H7 (cell line): ENCODE measurements around the gene DDX42. TPM values are rescaled to one million over a fixed set of nuclear protein-coding genes. Genes with fewer than 3 reads are reported as not detected.
"Not testable (repeated sequence)": the region's sequence is repeated elsewhere in the genome, so short reads cannot be mapped to it uniquely, and the experiment has no call there.

Experiments used
- DNase-seq: peaks from one replicate; pipeline ENCODE4 v3.0.0; 2012
- H3K27me3 ChIP-seq: 2 replicates; pipeline ENCODE4 v1.6.0; 2011; ENCODE audit warnings: mild to moderate bottlenecking, low read length; ENCODE audit not compliant: control insufficient read depth, insufficient read depth
- H3K36me3 ChIP-seq: replicated peaks from 2 replicates; pipeline ENCODE4 v1.5.1; 2011; ENCODE audit warnings: low read length; ENCODE audit not compliant: control insufficient read depth, insufficient read depth
- H3K4me3 ChIP-seq: 2 replicates; pipeline ENCODE4 v1.5.1; 2011; ENCODE audit warnings: low read depth, mild to moderate bottlenecking, control low read depth, low read length, moderate library complexity; ENCODE audit not compliant: insufficient read depth
- total RNA-seq: library from RNA; depleted of rRNA; stranded (reverse); fragments of >200 nt; shearing (Covaris generic); gene quantifications from 2 replicates; pipeline ENCODE4 v1.2.3, GENCODE V29; 2014; rRNA removed

Gene DDX42
- total RNA-seq, 1 experiment from 2014 or later, result 34.5 TPM

DNA sequence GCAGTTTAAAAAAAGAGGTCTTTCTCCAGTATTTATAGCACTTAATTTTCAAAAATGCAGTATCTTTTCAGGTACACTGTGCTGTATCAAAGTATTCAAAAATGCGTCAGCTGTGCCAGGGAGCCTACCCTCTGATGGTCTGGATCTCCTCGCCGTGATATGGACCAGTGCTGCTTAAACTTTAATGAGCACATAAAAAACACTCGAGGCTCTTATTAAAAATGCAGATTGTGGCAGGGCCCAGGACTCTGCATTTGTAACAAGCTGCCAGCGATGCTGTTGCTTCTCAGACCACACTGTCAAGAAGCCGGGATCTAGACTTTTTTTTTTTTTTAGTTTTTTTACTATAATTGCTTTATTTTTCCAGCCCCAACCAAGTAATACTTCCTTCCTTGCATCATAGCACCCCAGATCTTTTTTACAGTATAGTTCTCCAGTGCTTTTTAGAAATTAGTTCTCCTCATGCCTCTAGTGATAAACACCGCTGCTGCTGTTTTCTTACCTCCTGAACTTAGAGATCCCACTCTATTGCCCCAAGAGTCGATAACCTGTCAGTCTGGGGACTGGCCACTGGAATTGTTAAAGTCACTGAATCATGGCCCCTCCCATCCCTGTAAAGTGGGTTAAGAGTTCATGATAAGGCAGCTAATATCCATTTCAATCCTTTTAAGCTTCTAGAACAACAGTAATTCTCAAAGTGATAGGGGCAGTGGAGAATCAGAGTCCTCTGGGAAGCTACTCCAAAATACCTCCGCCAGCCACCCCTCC is 70.1 kb downstream of the DDX42 start:
- Histone ChIP-seq H3K27me3 (peaks cover 12% of the 10 kb centered on the region), H3K4me3 (no peak overlapping the region; the same call in 1 of the 2 replicates)

GRCh38 chr17:63845509-63845908 is 71.5 kb downstream of the DDX42 start:
- DNase-seq, result peak; percentile 1
- H3K27me3 ChIP-seq, result peaks cover 18% of the 10 kb centered on the region
- H3K4me3 ChIP-seq, result no peak overlapping the region

More for the DNA sequence above, 70.1 kb downstream of the DDX42 start:
- H3K36me3 ChIP-seq, result no peaks in the 10 kb centered on the region
- DNase-seq, result no peak

DNA sequence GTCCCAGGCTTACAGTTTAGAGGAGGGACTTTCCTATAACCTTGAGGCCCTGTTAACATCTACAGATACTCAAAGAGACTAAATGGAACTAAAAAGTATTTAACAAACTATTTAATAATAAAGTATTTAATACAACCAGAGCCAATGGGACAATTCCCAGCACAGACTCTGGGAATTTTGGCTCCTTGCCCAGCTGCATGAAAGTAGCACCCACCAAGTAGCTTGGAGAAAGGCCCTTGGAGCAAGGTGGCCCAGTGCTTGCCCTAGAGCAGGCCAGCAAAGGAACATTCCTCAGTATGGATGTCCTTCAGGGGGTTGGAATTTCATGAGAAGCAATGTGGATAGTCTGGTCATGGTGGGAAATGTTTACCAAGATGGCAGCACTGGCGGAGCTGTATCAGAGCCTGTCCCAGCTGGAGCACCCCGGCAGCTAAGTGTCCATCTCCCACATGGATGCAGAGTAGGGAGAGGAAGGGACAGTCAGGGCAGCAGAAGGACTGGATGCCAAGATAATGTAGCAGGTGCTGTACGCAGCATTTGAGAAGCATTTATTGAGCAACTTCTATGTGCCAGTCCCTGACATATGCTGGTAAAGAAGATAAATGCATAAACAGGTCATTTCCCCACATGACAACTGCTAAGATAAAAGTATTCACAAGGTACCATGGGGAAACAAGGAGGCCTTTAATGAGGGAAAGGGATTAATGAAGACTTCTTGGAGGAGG is 73.7 kb downstream of the DDX42 start:
- H3K36me3 ChIP-seq, result no peaks in the 10 kb centered on the region
- DNase-seq, result no peak

More at GRCh38 chr17:63845509-63845908, 71.5 kb downstream of the DDX42 start:
- H3K36me3 ChIP-seq, result no peaks in the 10 kb centered on the region

DNA sequence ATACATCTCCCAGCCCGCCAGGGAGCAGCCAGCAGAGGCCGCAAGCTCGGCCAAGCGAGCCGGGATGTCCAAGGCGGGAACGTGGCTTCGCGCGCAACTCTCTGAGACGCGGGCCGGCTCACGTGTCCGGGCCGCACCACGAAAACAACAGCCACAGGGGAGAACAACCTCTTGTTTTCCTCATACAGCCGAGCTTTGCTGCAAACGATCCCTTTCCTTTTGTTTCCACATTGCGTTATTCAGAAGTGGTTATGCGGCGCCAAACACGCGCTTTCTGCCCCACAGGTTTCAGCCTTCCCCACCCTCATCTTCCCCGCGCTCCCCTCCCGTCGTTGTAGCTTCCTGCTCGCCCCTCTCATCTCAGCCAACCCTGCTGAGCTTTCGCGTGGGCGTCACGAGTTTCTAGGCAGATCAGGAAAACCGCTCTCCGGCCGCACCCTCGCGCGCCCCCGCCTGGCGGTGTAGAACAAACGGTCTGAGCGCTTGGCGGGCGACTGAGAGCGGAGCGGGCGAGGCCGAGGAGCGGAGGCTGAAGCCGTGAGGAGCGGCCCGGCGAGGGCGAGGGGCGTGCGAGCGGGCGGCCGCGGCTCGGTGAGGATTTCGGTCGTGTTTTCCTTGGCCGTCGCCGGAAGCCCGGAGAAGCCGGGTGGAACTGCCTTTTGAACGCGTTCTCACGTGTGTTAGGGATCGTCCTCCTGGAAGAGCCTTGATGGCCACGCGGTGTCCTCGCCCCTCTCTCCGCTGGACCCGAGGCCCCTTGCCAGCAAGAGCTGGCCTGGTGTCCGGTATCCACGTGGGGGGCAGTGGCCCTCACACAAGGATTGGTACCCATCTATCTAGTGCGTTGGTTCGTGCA is 75.1 kb downstream of the DDX42 start:
- Histone ChIP-seq H3K36me3 (no peaks in the 10 kb centered on the region), H3K4me3 (peak overlapping the region; percentile 25), H3K27me3 (peaks cover 18% of the 10 kb centered on the region)
- DNase-seq, result peak; percentile 98

More for the DNA sequence above, 73.7 kb downstream of the DDX42 start:
- peaks cover 18% of the 10 kb centered on the region for H3K27me3 ChIP-seq
- H3K4me3 ChIP-seq, result no peak overlapping the region

DNA sequence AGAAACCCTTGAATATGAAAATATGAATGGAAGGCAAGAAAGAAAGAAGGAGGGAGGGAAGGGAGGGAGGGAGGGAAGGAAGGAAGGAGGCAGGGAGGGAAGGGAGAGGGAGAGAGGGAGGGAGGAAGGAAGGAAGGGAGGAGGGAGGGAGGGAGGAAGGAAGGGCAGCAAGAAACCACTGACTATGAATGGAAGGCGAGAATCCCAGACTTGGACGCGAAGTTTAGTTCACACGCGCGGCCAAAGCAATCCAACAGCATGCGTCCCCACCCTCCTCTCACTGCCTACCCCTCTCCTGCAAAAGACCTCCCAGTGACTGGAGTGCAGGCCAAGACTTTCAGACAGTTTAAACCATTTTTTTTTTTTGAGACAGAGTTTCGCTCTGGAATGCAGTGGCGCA is 76.4 kb downstream of the DDX42 start:
- no peaks in the 10 kb centered on the region for H3K36me3 ChIP-seq
- H3K27me3 ChIP-seq, result peaks cover 18% of the 10 kb centered on the region
- H3K4me3 ChIP-seq, result no peak overlapping the region
- no peak for DNase-seq

DNA sequence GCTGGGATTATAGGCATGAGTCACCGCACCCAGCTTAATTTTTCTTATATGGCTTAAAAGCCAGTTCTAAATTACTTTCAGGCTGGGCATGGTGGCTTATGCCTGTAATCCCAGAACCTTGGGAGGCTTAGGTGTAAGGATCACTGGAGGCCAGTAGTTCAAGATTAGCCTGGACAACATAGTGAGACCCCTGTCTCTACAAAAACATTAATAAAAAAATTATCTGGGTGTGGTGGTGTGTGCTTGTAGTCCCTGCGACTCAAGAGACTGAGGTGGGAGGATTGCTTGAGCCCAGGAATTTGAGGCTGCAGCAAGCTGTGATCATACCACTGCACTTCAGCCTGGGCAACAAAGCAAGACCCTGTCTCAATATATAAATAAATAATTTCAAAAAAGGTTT is 79.3 kb downstream of the DDX42 start:
- H3K27me3 ChIP-seq, result peaks cover 12% of the 10 kb centered on the region
- no peak for DNase-seq
- no peaks in the 10 kb centered on the region for H3K36me3 ChIP-seq
- H3K4me3 ChIP-seq, result no peak overlapping the region

DNA sequence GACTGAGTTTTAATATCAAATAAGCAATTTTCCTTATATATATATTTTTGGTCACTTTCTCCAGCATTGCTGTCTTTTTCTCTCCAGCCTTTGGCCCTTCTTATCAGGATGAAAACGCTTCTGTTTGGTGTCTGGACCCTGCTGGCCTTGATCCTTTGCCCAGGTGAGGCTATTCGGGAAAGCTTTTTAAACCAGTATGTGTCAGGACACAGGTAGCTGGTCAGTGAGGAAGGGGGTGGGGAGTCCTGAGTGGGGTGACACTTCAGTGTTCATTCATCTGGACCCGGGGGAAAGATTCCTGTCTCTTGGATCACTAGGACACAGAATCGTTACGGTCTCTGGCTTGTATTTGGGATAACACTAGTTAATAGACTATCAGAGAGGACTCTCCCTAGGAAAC is 80.7 kb downstream of the DDX42 start:
- DNase-seq, result no peak
- H3K4me3 ChIP-seq, result no peak overlapping the region
- no peaks in the 10 kb centered on the region for H3K36me3 ChIP-seq
- H3K27me3 ChIP-seq, result peaks cover 5% of the 10 kb centered on the region; the same call in 1 of the 2 replicates

DNA sequence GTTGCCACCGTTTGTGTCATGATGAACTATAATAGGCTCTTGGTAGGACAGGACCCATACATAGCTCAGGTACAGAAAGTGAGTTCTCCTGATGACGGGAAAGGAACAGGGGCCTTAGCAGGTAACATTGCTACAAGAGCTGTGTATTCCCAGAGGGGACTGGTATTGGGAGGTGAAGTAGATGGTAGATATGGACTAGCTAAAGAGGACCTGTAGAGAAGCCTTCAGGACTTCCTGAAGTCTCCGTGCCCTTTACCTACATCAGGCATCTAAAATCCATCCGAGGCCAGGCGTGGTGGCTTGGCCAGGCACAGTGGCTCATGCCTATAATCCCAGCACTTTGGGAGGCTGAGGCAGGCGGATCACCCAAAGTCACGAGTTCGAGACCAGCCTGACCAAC is 81.2 kb downstream of the DDX42 start:
- no peak overlapping the region for H3K4me3 ChIP-seq
- no peaks in the 10 kb centered on the region for H3K36me3 ChIP-seq
- DNase-seq, result no peak
- peaks cover 4% of the 10 kb centered on the region; the same call in 1 of the 2 replicates for H3K27me3 ChIP-seq

GRCh38 chr17:63856425-63856824 is 82.5 kb downstream of the DDX42 start:
- not testable (repeated sequence) for DNase-seq, H3K27me3 ChIP-seq, H3K36me3 ChIP-seq, H3K4me3 ChIP-seq

DNA sequence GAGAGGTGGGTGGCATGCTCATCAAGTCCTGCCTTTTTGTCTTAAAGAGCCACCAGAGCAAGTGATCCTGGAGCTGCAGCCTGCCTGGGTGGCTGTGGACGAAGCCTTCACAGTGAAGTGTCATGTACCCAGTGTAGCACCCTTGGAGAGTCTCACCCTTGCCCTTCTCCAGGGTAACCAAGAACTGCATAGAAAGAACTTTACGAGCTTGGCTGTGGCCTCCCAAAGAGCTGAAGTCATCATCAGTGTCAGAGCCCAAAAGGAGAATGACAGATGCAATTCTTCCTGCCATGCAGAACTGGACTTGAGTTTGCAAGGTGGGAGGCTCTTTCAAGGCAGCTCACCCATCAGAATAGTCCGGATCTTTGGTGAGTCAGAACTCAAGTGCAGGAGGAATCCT is 85.3 kb downstream of the DDX42 start:
- no peak for DNase-seq
- Histone ChIP-seq H3K36me3 (no peaks in the 10 kb centered on the region), H3K4me3 (no peak overlapping the region), H3K27me3 (peaks cover 4% of the 10 kb centered on the region; the same call in 1 of the 2 replicates)

- H3K27me3 ChIP-seq, H3K36me3 ChIP-seq, H3K4me3 ChIP-seq, DNase-seq: not testable (repeated sequence)
Measured at GRCh38 chr17:63866625-63867024, 92.7 kb downstream of the DDX42 start.

Other genes starting within 250 kb of the DDX42 start
- gene DCAF7, start 223.7 kb upstream of the DDX42 start, total RNA-seq, result 60.8 and 68.2 TPM in 2 replicates
- gene TACO1, start 173.3 kb upstream of the DDX42 start, total RNA-seq, result 20.0 and 22.2 TPM in 2 replicates
- 37.6 and 38.2 TPM in 2 replicates for gene MAP3K3, start 151.8 kb upstream of the DDX42 start, total RNA-seq
- 116 and 190 TPM in 2 replicates for gene LIMD2, start 74.0 kb upstream of the DDX42 start, total RNA-seq
- 28.5 and 33.4 TPM in 2 replicates for gene STRADA, start 32.4 kb upstream of the DDX42 start, total RNA-seq
- 30.6 and 36.4 TPM in 2 replicates for gene CCDC47, start 573 bp upstream of the DDX42 start, total RNA-seq
- 29.9 and 34.9 TPM in 2 replicates for gene PSMC5, start 53.3 kb downstream of the DDX42 start, total RNA-seq
- gene FTSJ3, start 53.5 kb downstream of the DDX42 start, total RNA-seq, result 30.0 and 54.1 TPM in 2 replicates
- 141 and 144 TPM in 2 replicates for gene SMARCD2, start 68.5 kb downstream of the DDX42 start, total RNA-seq
- not detected in 2 replicates for gene CSH2, start 99.5 kb downstream of the DDX42 start, total RNA-seq
- gene GH2, start 107.8 kb downstream of the DDX42 start, total RNA-seq, result not detected in 2 replicates
- 0.30 TPM in 1 of 2 replicates, not detected in the other for gene CSH1, start 122.4 kb downstream of the DDX42 start, total RNA-seq
- gene CSHL1, start 137.1 kb downstream of the DDX42 start, total RNA-seq, result not detected in 2 replicates
- not detected in 2 replicates for gene GH1, start 144.7 kb downstream of the DDX42 start, total RNA-seq
- 2.4 and 2.6 TPM in 2 replicates for gene CD79B, start 158.2 kb downstream of the DDX42 start, total RNA-seq
- gene SCN4A, start 198.7 kb downstream of the DDX42 start, total RNA-seq, result 4.8 and 6.8 TPM in 2 replicates
- 0.52 and 0.63 TPM in 2 replicates for gene PRR29, start 224.2 kb downstream of the DDX42 start, total RNA-seq
- gene ICAM2, start 246.5 kb downstream of the DDX42 start, total RNA-seq, result 0.11 and 0.59 TPM in 2 replicates